ENCODE data around the gene RGPD8. TPM values are rescaled to one million over a fixed set of nuclear protein-coding genes. Genes with fewer than 3 reads are reported as not detected.

RGPD8 gene
- total and polyA plus RNA-seq, 2 of the 13 experiments (the other 11 are each of a cell fraction or from before 2014, with no cell fraction given): 2.3 to 12.8 TPM

- no peak for FAIRE-seq
- in situ Hi-C loops (cut with HindIII; ENCODE audit: extremely low pct_ligation_motif_present, low pct_unique_long_range_greater_than_20kb): no loop called here
- TF ChIP-seq ATRX (CRISPR knock-in tag; IDR thresholded peaks at IDR 0.05; ENCODE audit: borderline replicate concordance): no peak
- no peak for TF ChIP-seq HOXA7 (CRISPR knock-in tag; IDR thresholded peaks at IDR 0.05)
- TF ChIP-seq PAF1 (CRISPR knock-in tag; IDR thresholded peaks at IDR 0.05): no peak
- TF ChIP-seq ATAD3A (CRISPR knock-in tag; IDR thresholded peaks at IDR 0.05): no peak
- no peak for TF ChIP-seq PATZ1 (CRISPR knock-in tag; IDR thresholded peaks at IDR 0.05)
- no peak for TF ChIP-seq PHF5A (CRISPR knock-in tag; IDR thresholded peaks at IDR 0.05; ENCODE audit: low read depth, unreplicated experiment)
- no peak for TF ChIP-seq TCF7 (IDR thresholded peaks at IDR 0.05; ENCODE audit: low read depth)
- TF ChIP-seq SIX1 (CRISPR knock-in tag; IDR thresholded peaks at IDR 0.05; ENCODE audit: borderline replicate concordance): no peak
- no peak for TF ChIP-seq BRF2 (CRISPR knock-in tag; IDR thresholded peaks at IDR 0.05)
- BruUV-seq (replicated peaks): no TSS peak
- Histone ChIP-seq H4K20me1 (ENCODE audit: insufficient read depth, low read length) (no peaks in the 10 kb centered on the region), H3K4me3 (replicated peaks in 1 of 3; ENCODE audit: insufficient read depth in 1 of 3, low read depth in 2 of 3, low read length in 3 of 3) (no peak overlapping the region), H3K4me1 (ENCODE audit: insufficient read depth, low read length) (peaks cover 22% of the 10 kb centered on the region), H3K79me2 (ENCODE audit: insufficient read depth, low read length) (no peaks in the 10 kb centered on the region), H3K27ac (ENCODE audit: extremely low read length, insufficient read depth, low read length) (no peak overlapping the region), H3K27me3 (ENCODE audit: control insufficient read depth in 1 of 2, insufficient read depth in 2 of 2, low read length in 2 of 2) (no peaks in the 10 kb centered on the region), H2AFZ (ENCODE audit: low read length) (no peak overlapping the region), H3K36me3 (replicated peaks in 1 of 2; ENCODE audit: control insufficient read depth in 1 of 2, insufficient read depth in 2 of 2, low read length in 2 of 2) (no peaks in the 10 kb centered on the region), H3K9me3 (ENCODE audit: low read length) (no peaks in the 10 kb centered on the region), H3K9ac (ENCODE audit: insufficient read depth, low read depth, low read length) (no peak overlapping the region), H3K4me2 (ENCODE audit: low read depth, low read length) (no peak overlapping the region)
- CTCF ChIA-PET (ENCODE audit: low intra/inter-chr PET ratio, low total read pairs): no interaction called here
- POLR2A ChIA-PET: interaction anchor here (1.5 kb wide), 1 partner anchor 24 kb away, joined by 3 read pairs; no protein-coding TSS in a partner anchor
- ATAC-seq: no peak
- intact Hi-C loops (cut with micrococcal nuclease; ENCODE audit: unreplicated experiment): no loop called here
- no peak for DNase-seq (ENCODE audit: low spot score)
- WGBS (ENCODE audit: low lambda C conversion rate): 75% methylated on average over 2 of the region's 2 CpGs
Measured at GRCh38 chr2:112342067-112342550, 91.3 kb downstream of the RGPD8 start.

Measured in HepG2 (cell line).